Measurements from ENCODE around the gene DDRGK1.

GRCh38 chr20:3161316-3162079 lies 43.0 kb downstream of the DDRGK1 start:
- no peak for TF ChIP-seq REST (IDR thresholded peaks at IDR 0.05; ENCODE audit: insufficient read depth in 1 of 2, low read depth in 2 of 2, low read length in 2 of 2)
- no peak for TF ChIP-seq TAF1 (IDR thresholded peaks at IDR 0.05; ENCODE audit: borderline replicate concordance, insufficient read depth, low read length)

Data from PFSK-1 (cell line).